ENCODE results near the gene ADGRL3.

- TF ChIP-seq CTCF (IDR thresholded peaks at IDR 0.05) (no peak), POLR2AphosphoS5 (IDR thresholded peaks at IDR 0.05) (no peak)
These were observed 919.1 kb downstream of the ADGRL3 start for GRCh38 chr4:62119195-62119594.

Measured in esophagus muscularis mucosa (tissue), 3 donors.